ENCODE data around the gene RAB1A. TPM values are rescaled to one million over a fixed set of nuclear protein-coding genes. Genes with fewer than 3 reads are reported as not detected.

Gene RAB1A
- total and polyA plus RNA-seq, 10 of the 15 experiments (the other 5 are each of a cell fraction or from before 2014, with no cell fraction given), result 48.9 to 171 (median 83.4) TPM

GRCh38 chr2:65093211-65093610 is 36.7 kb downstream of the RAB1A start:
- no peaks in the 10 kb centered on the region for H3K27me3 ChIP-seq (replicated peaks in 1 of 2; ENCODE audit: control insufficient read depth in 2 of 2, insufficient read depth in 2 of 2, low read length in 1 of 2)
- no peak overlapping the region for H3K9ac ChIP-seq (ENCODE audit: control insufficient read depth, insufficient read depth, low read length)
- ChIA-PET POLR2A (no interaction called here), CTCF (no interaction called here), SMC1A (ENCODE audit: uncharacterized antibody, unreplicated experiment) (no interaction called here), RAD21 (ENCODE audit: unreplicated experiment) (no interaction called here)
- FAIRE-seq, result no peak
- no peak overlapping the region for H2AFZ ChIP-seq (ENCODE audit: control insufficient read depth, low read depth, low read length)
- no peaks in the 10 kb centered on the region for H3K9me3 ChIP-seq (replicated peaks; ENCODE audit: control insufficient read depth, insufficient read depth, low read length)
- H4K20me1 ChIP-seq (ENCODE audit: control insufficient read depth, insufficient read depth), result no peaks in the 10 kb centered on the region
- no peak overlapping the region for H3K4me2 ChIP-seq (ENCODE audit: control insufficient read depth, insufficient read depth)
- ATAC-seq, result no peak
- no peak for TF ChIP-seq NFIC (IDR thresholded peaks at IDR 0.05; ENCODE audit: low read depth, low read length)
- TF ChIP-seq E2F8 (IDR thresholded peaks at IDR 0.05; ENCODE audit: low read depth, partially characterized antibody), result no peak
- no peak for TF ChIP-seq MYC (IDR thresholded peaks at IDR 0.05; ENCODE audit: insufficient read depth, insufficient read length, insufficient replicate concordance, low read length, severe bottlenecking)
- no peak for TF ChIP-seq ZSCAN29 (IDR thresholded peaks at IDR 0.05)
- no peak for TF ChIP-seq SMC3 (IDR thresholded peaks at IDR 0.05; ENCODE audit: borderline replicate concordance, low read length)
- TF ChIP-seq KDM1A (IDR thresholded peaks at IDR 0.05; ENCODE audit: borderline replicate concordance), result no peak
- TF ChIP-seq PBX3 (IDR thresholded peaks at IDR 0.05; ENCODE audit: insufficient replicate concordance, low read depth, low read length), result no peak
- no peak for TF ChIP-seq IRF3 (IDR thresholded peaks at IDR 0.05)
- TF ChIP-seq ZZZ3 (IDR thresholded peaks at IDR 0.05; ENCODE audit: control insufficient read depth, insufficient read length, low read depth), result no peak
- no peak for TF ChIP-seq ELK1 (IDR thresholded peaks at IDR 0.05; ENCODE audit: low read depth, low read length)
- TF ChIP-seq CBX5 (IDR thresholded peaks at IDR 0.05; ENCODE audit: low read depth), result no peak
- TF ChIP-seq WRNIP1 (IDR thresholded peaks at IDR 0.05; ENCODE audit: borderline replicate concordance, low read depth, low read length), result no peak
- no peak for TF ChIP-seq HDGF (IDR thresholded peaks at IDR 0.05)
- peaks cover 7 to 41% of the 10 kb centered on the region in 2 experiments for H3K36me3 ChIP-seq (ENCODE audit: control insufficient read depth in 2 of 2, insufficient read depth in 2 of 2, low read length in 1 of 2)
- intact Hi-C loops (cut with micrococcal nuclease; ENCODE audit: unreplicated experiment) (no loop called here), in situ Hi-C loops (cut with MboI) (no loop called here)
- DNase-seq (ENCODE audit: low read depth, low spot score), result no peak
- H3K79me2 ChIP-seq (ENCODE audit: control insufficient read depth, insufficient read depth, low read length), result peaks cover 2% of the 10 kb centered on the region; the same call in 1 of the 2 replicates
- no peak overlapping the region for H3K4me3 ChIP-seq
- no peaks in the 10 kb centered on the region for H3K4me1 ChIP-seq (ENCODE audit: control insufficient read depth, insufficient read depth, low read length)
- no TSS peak for BruUV-seq (replicated peaks)
- no peak overlapping the region for H3K27ac ChIP-seq (ENCODE audit: control insufficient read depth, insufficient read depth)

All from GM12878 (cell line).